ENCODE data around the gene CEP135. TPM values are rescaled to one million over a fixed set of nuclear protein-coding genes. Genes with fewer than 3 reads are reported as not detected.

Gene CEP135
- total RNA-seq, 3 donors from 2014 or later: 4.8 to 12.1 (median 8.5) TPM

- H3K4me1 ChIP-seq: no peaks in the 10 kb centered on the region
- H3K27ac ChIP-seq: no peak overlapping the region
- intact Hi-C loops (cut with DNase I; ENCODE audit: low total_unique reads): no loop called here
- TF ChIP-seq POLR2A (IDR thresholded peaks at IDR 0.05): no peak
- TF ChIP-seq POLR2AphosphoS5 (IDR thresholded peaks at IDR 0.05): no peak
- TF ChIP-seq CTCF (IDR thresholded peaks at IDR 0.05): no peak
- DNase-seq (ENCODE audit: low spot score in 2 of 2): no peak
- peaks cover 0 to 5% of the 10 kb centered on the region in 2 donors for H3K9me3 ChIP-seq
- H3K4me3 ChIP-seq: no peak overlapping the region
- no peaks in the 10 kb centered on the region for H3K27me3 ChIP-seq
- H3K36me3 ChIP-seq: peaks cover 5% of the 10 kb centered on the region
Measured at GRCh38 chr4:56004235-56004634, 55.5 kb downstream of the CEP135 start.

- Histone ChIP-seq H3K27ac (no peak overlapping the region), H3K4me1 (no peaks in the 10 kb centered on the region), H3K27me3 (no peaks in the 10 kb centered on the region), H3K4me3 (no peak overlapping the region), H3K36me3 (peaks cover 5% of the 10 kb centered on the region), H3K9me3 (peaks cover 0 to 2% of the 10 kb centered on the region in 2 donors)
- DNase-seq (ENCODE audit: low spot score in 2 of 2): no peak
- intact Hi-C loops (cut with DNase I; ENCODE audit: low total_unique reads): no loop called here
- TF ChIP-seq POLR2AphosphoS5 (IDR thresholded peaks at IDR 0.05) (no peak), POLR2A (IDR thresholded peaks at IDR 0.05) (no peak), CTCF (IDR thresholded peaks at IDR 0.05) (no peak)
Measured at GRCh38 chr4:56007154-56007553, 58.4 kb downstream of the CEP135 start.

GRCh38 chr4:56008206-56008605, 59.5 kb downstream of the CEP135 start:
- TF ChIP-seq CTCF (IDR thresholded peaks at IDR 0.05) (no peak), POLR2A (IDR thresholded peaks at IDR 0.05) (no peak), POLR2AphosphoS5 (IDR thresholded peaks at IDR 0.05) (no peak)
- no peak overlapping the region for H3K27ac ChIP-seq

GRCh38 chr4:56026596-56026995, 77.9 kb downstream of the CEP135 start:
- Histone ChIP-seq H3K27ac (no peak overlapping the region), H3K27me3 (no peaks in the 10 kb centered on the region), H3K36me3 (no peaks in the 10 kb centered on the region), H3K9me3 (peaks cover 0 to 6% of the 10 kb centered on the region in 2 donors), H3K4me3 (no peak overlapping the region), H3K4me1 (no peaks in the 10 kb centered on the region)
- TF ChIP-seq POLR2AphosphoS5 (IDR thresholded peaks at IDR 0.05): no peak
- no peak for TF ChIP-seq CTCF (IDR thresholded peaks at IDR 0.05)
- no peak for TF ChIP-seq POLR2A (IDR thresholded peaks at IDR 0.05)
- intact Hi-C loops (cut with DNase I; ENCODE audit: low total_unique reads): no loop called here
- DNase-seq (ENCODE audit: low spot score in 2 of 2): no peak

More at GRCh38 chr4:56008206-56008605, 59.5 kb downstream of the CEP135 start:
- H3K27me3 ChIP-seq: no peaks in the 10 kb centered on the region
- H3K4me1 ChIP-seq: no peaks in the 10 kb centered on the region
- H3K9me3 ChIP-seq: no peaks in the 10 kb centered on the region
- no peak overlapping the region for H3K4me3 ChIP-seq
- intact Hi-C loops (cut with DNase I; ENCODE audit: low total_unique reads): no loop called here
- H3K36me3 ChIP-seq: peaks cover 5% of the 10 kb centered on the region
- DNase-seq (ENCODE audit: low spot score in 2 of 2): no peak

- no peak for TF ChIP-seq CTCF (IDR thresholded peaks at IDR 0.05)
- Histone ChIP-seq H3K27ac (no peak overlapping the region), H3K27me3 (no peaks in the 10 kb centered on the region), H3K4me3 (no peak overlapping the region), H3K4me1 (no peaks in the 10 kb centered on the region), H3K9me3 (peaks cover 0 to 6% of the 10 kb centered on the region in 2 donors), H3K36me3 (no peaks in the 10 kb centered on the region)
- intact Hi-C loops (cut with DNase I; ENCODE audit: low total_unique reads): no loop called here
- DNase-seq (ENCODE audit: low spot score in 2 of 2): no peak
Measured at GRCh38 chr4:56028165-56028564, 79.4 kb downstream of the CEP135 start.

Measured in breast epithelium (tissue), 4 donors.